OCI-LY7 (cell line): ENCODE measurements around the gene PBLD. TPM values are rescaled to one million over a fixed set of nuclear protein-coding genes. Genes with fewer than 3 reads are reported as not detected.

Experiments used
- BruUV-seq: library from RNA; stranded (reverse); fragments of 400-500 nt; replicated peaks from 2 replicates; lab custom pipeline; 2021; lab: Mats Ljungman, UMichigan
- CTCF ChIA-PET: fragments of 300-600 bp; sonication (Branson Sonifier 250); formaldehyde crosslinking; loops from one replicate; lab custom pipeline; 2022; ENCODE audit warnings: antibody characterized with exemption; ENCODE audit not compliant: unreplicated experiment; lab: Charles Lee
- POLR2A ChIA-PET: fragments of 300-600 bp; sonication (Branson Sonifier 250); formaldehyde crosslinking; loops from one replicate; lab custom pipeline; 2022; ENCODE audit warnings: antibody characterized with exemption; lab: Charles Lee
- DNase-seq: peaks from one replicate; pipeline ENCODE4 v3.0.0-alpha.2; 2015; ENCODE audit warnings: low spot score
- H2AFZ ChIP-seq: fragments of 200-600 bp; sonication (generic), shearing (Covaris generic); 2 replicates; pipeline ENCODE4 v1.6.1; 2014; ENCODE audit warnings: mild to moderate bottlenecking, antibody characterized with exemption, low read length, moderate library complexity
- H3K27ac ChIP-seq: fragments of 200-600 bp; sonication (generic); 2 replicates; pipeline ENCODE4 v1.5.1; 2014; ENCODE audit warnings: mixed run types, low read depth, mild to moderate bottlenecking, moderate library complexity, low read length, inconsistent platforms; ENCODE audit not compliant: poor library complexity, severe bottlenecking
- H3K36me3 ChIP-seq: fragments of 200-600 bp; sonication (generic); 2 replicates; pipeline ENCODE4 v1.6.1; 2014; ENCODE audit warnings: mild to moderate bottlenecking, antibody characterized with exemption, low read length, moderate library complexity, mixed read lengths; ENCODE audit not compliant: insufficient read depth
- H3K4me1 ChIP-seq: fragments of 200-600 bp; sonication (generic); 2 replicates; pipeline ENCODE4 v1.5.1; 2014; ENCODE audit warnings: mild to moderate bottlenecking, low read length; ENCODE audit not compliant: insufficient read depth, poor library complexity, severe bottlenecking
- H3K4me2 ChIP-seq: fragments of 200-600 bp; sonication (generic); 2 replicates; pipeline ENCODE4 v1.6.1; 2014; ENCODE audit warnings: mild to moderate bottlenecking, low read length
- H3K4me3 ChIP-seq: fragments of 200-600 bp; sonication (generic); 2 replicates; pipeline ENCODE4 v1.5.1; 2014; ENCODE audit warnings: mild to moderate bottlenecking, low read depth, low read length; ENCODE audit not compliant: poor library complexity, severe bottlenecking
- H3K79me2 ChIP-seq: fragments of 200-600 bp; sonication (generic); 2 replicates; pipeline ENCODE4 v1.6.1; 2016; ENCODE audit warnings: low read depth, mild to moderate bottlenecking, low read length, moderate library complexity, mixed read lengths; ENCODE audit not compliant: insufficient read depth
- H3K9me2 ChIP-seq: fragments of 200-600 bp; sonication (generic); 2 replicates; pipeline ENCODE4 v1.6.1; 2016; ENCODE audit warnings: mild to moderate bottlenecking, low read length, mixed read lengths; ENCODE audit not compliant: insufficient read depth
- H3K9me3 ChIP-seq: fragments of 200-600 bp; sonication (generic); 2 replicates; pipeline ENCODE4 v1.6.1; 2014; ENCODE audit warnings: mild to moderate bottlenecking, mixed run types, low read length, mixed read lengths
- H4K20me1 ChIP-seq: fragments of 200-600 bp; sonication (generic); 2 replicates; pipeline ENCODE4 v1.6.1; 2014; ENCODE audit warnings: mild to moderate bottlenecking, antibody characterized with exemption, low read length, moderate library complexity, mixed read lengths; ENCODE audit not compliant: insufficient read depth
- CTCF ChIP-seq: fragments of 200-600 bp; sonication (generic); conservative IDR thresholded peaks from 2 replicates; pipeline ENCODE4 v1.5.1; 2014; ENCODE audit warnings: mild to moderate bottlenecking, antibody characterized with exemption, low read length, moderate library complexity, mixed read lengths
- EZH2phosphoT487 ChIP-seq: fragments of 200-600 bp; sonication (generic); IDR thresholded peaks from 2 replicates; pipeline ENCODE4 v1.6.1; 2018; ENCODE audit warnings: low read depth, borderline replicate concordance, mild to moderate bottlenecking, mixed run types, antibody characterized with exemption, low read length, moderate library complexity, mixed read lengths
- intact Hi-C: fragments of 100-400 bp; cut with micrococcal nuclease; formaldehyde crosslinking; loops from one replicate; pipeline ENCODE4 v1.10.0; 2022; ENCODE audit not compliant: unreplicated experiment
- total RNA-seq, 2 experiments: library from RNA; depleted of rRNA in 1 of 2; stranded (reverse); fragments of >200 nt in 1 of 2; shearing (Covaris generic) in 1 of 2; gene quantifications; 2 replicates each; pipeline ENCODE4 v1.2.3, GENCODE V29; 2014 to 2022

The PBLD gene
- total RNA-seq, 2 experiments from 2014 or later, result 3.1 to 5.9 TPM

- no TSS peak for BruUV-seq
- Histone ChIP-seq H4K20me1 (no peaks in the 10 kb centered on the region), H3K36me3 (no peaks in the 10 kb centered on the region), H3K79me2 (no peaks in the 10 kb centered on the region), H3K4me1 (no peaks in the 10 kb centered on the region), H3K4me3 (no peak overlapping the region), H3K9me3 (0 out of 2 replicates have a peak, but pooled peaks cover under 1% of the 10 kb centered on the region), H3K4me2 (no peak overlapping the region), H3K27ac (no peak overlapping the region), H2AFZ (no peak overlapping the region), H3K9me2 (no peaks in the 10 kb centered on the region)
- TF ChIP-seq EZH2phosphoT487 (no peak), CTCF (no peak)
- ChIA-PET CTCF (no interaction called here), POLR2A (interaction anchor here (0.6 to 1.5 kb wide), 2 partner anchors 13 to 62 kb away, joined by 3 to 5 read pairs; no protein-coding TSS in a partner anchor)
- DNase-seq, result no peak
- intact Hi-C loops, result no loop called here
These were observed 61.4 kb downstream of the PBLD start for GRCh38 chr10:68271196-68271882.

GRCh38 chr10:68269562-68270290, 63.0 kb downstream of the PBLD start:
- CTCF ChIA-PET, result no interaction called here
- TF ChIP-seq EZH2phosphoT487 (no peak), CTCF (no peak)

More at GRCh38 chr10:68269562-68270290, 63.0 kb downstream of the PBLD start:
- Histone ChIP-seq H3K36me3 (no peaks in the 10 kb centered on the region), H3K4me3 (no peak overlapping the region), H3K4me1 (no peaks in the 10 kb centered on the region), H2AFZ (no peak overlapping the region), H3K9me2 (no peaks in the 10 kb centered on the region), H3K27ac (no peak overlapping the region), H3K79me2 (no peaks in the 10 kb centered on the region), H3K9me3 (no peaks in the 10 kb centered on the region), H3K4me2 (no peak overlapping the region), H4K20me1 (no peaks in the 10 kb centered on the region)
- no TSS peak for BruUV-seq
- POLR2A ChIA-PET, result interaction anchor here (0.6 to 1.3 kb wide), 4 partner anchors 19 to 771 kb away, joined by 4 to 8 read pairs (median 4); no protein-coding TSS in a partner anchor
- intact Hi-C loops, result no loop called here
- DNase-seq, result no peak
